MM.1S (cell line): ENCODE measurements around the gene ELMO1.

Experiments
- DNase-seq: peaks from one replicate; pipeline ENCODE4 v3.0.0-alpha.2; 2015
- H2AFZ ChIP-seq: fragments of 300-600 bp; sonication (generic); 2 replicates; pipeline ENCODE4 v1.6.0; 2016; ENCODE audit warnings: antibody characterized with exemption, low read length
- H3F3A ChIP-seq: fragments of 300-600 bp; sonication (generic); 2 replicates; pipeline ENCODE4 v1.6.1; 2016; ENCODE audit warnings: mild to moderate bottlenecking, antibody characterized with exemption, low read length, moderate library complexity, mixed read lengths; ENCODE audit not compliant: insufficient read depth
- H3K27ac ChIP-seq: fragments of 300-600 bp; sonication (generic); 2 replicates; pipeline ENCODE4 v1.5.1; 2016; ENCODE audit warnings: mild to moderate bottlenecking, low read length
- H3K27me3 ChIP-seq: fragments of 300-600 bp; sonication (generic); replicated peaks from 2 replicates; pipeline ENCODE4 v1.6.0; 2016; ENCODE audit warnings: low read length; ENCODE audit not compliant: insufficient read depth
- H3K36me3 ChIP-seq: fragments of 300-600 bp; sonication (generic); replicated peaks from 2 replicates; pipeline ENCODE4 v1.6.1; 2016; ENCODE audit warnings: mild to moderate bottlenecking, low read length, mixed read lengths; ENCODE audit not compliant: insufficient read depth
- H3K4me1 ChIP-seq: fragments of 300-600 bp; sonication (generic); 2 replicates; pipeline ENCODE4 v1.6.1; 2016; ENCODE audit warnings: low read length, mixed read lengths
- H3K4me2 ChIP-seq: fragments of 300-600 bp; sonication (generic); 2 replicates; pipeline ENCODE4 v1.6.0; 2016; ENCODE audit warnings: low read depth, low read length
- H3K4me3 ChIP-seq: fragments of 300-600 bp; sonication (generic); 2 replicates; pipeline ENCODE4 v1.5.1; 2016; ENCODE audit warnings: low read length, mixed read lengths
- H3K79me2 ChIP-seq: fragments of 300-600 bp; sonication (generic); 2 replicates; pipeline ENCODE4 v1.6.1; 2016; ENCODE audit warnings: mixed run types, low read length, mixed read lengths
- H3K9ac ChIP-seq: fragments of 300-600 bp; sonication (generic); 2 replicates; pipeline ENCODE4 v1.6.1; 2016; ENCODE audit warnings: low read length, mixed read lengths
- H3K9me2 ChIP-seq: fragments of 300-600 bp; sonication (generic); replicated peaks from 2 replicates; pipeline ENCODE4 v1.6.1; 2016; ENCODE audit warnings: mild to moderate bottlenecking, low read length, mixed read lengths; ENCODE audit not compliant: insufficient read depth
- H3K9me3 ChIP-seq: fragments of 300-600 bp; sonication (generic); replicated peaks from 2 replicates; pipeline ENCODE4 v1.6.1; 2016; ENCODE audit warnings: mild to moderate bottlenecking, low read length, mixed read lengths; ENCODE audit not compliant: insufficient read depth
- H4K20me1 ChIP-seq: fragments of 300-600 bp; sonication (generic); 2 replicates; pipeline ENCODE4 v1.6.1; 2016; ENCODE audit warnings: mild to moderate bottlenecking, low read length, moderate library complexity, mixed read lengths; ENCODE audit not compliant: insufficient read depth
- CTCF ChIP-seq: fragments of 300-600 bp; sonication (generic); IDR thresholded peaks from 2 replicates; pipeline ENCODE4 v1.5.1; 2016; ENCODE audit warnings: antibody characterized with exemption, low read length, mixed read lengths
- EZH2 ChIP-seq: fragments of 300-600 bp; sonication (generic); optimal IDR thresholded peaks from 2 replicates; pipeline ENCODE3; 2017; ENCODE audit warnings: low read depth, mild to moderate bottlenecking, antibody characterized with exemption, low read length, mixed read lengths
- EZH2phosphoT487 ChIP-seq: fragments of 300-600 bp; sonication (generic); IDR thresholded peaks from 2 replicates; pipeline ENCODE4 v1.6.1; 2018; ENCODE audit warnings: antibody characterized with exemption, low read length

The ELMO1 gene

GRCh38 chr7:37009125-37009675 is 439.5 kb downstream of the ELMO1 start:
- no peak overlapping the region for H3K4me2 ChIP-seq
- H3K9me2 ChIP-seq, result no peaks in the 10 kb centered on the region
- no peak for TF ChIP-seq CTCF
- TF ChIP-seq EZH2phosphoT487, result no peak
- no peak for TF ChIP-seq EZH2
- no peaks in the 10 kb centered on the region for H3K27me3 ChIP-seq
- H3K4me3 ChIP-seq, result no peak overlapping the region
- H3K9me3 ChIP-seq, result no peaks in the 10 kb centered on the region
- no peak overlapping the region for H2AFZ ChIP-seq
- no peaks in the 10 kb centered on the region for H4K20me1 ChIP-seq
- no peaks in the 10 kb centered on the region for H3K4me1 ChIP-seq
- 0 out of 2 replicates have a peak, but pooled peaks cover 3% of the 10 kb centered on the region for H3K79me2 ChIP-seq
- no peak for DNase-seq
- no peak overlapping the region for H3K9ac ChIP-seq
- H3F3A ChIP-seq, result no peaks in the 10 kb centered on the region
- 0 out of 2 replicates have a peak, but pooled peaks cover 3% of the 10 kb centered on the region for H3K36me3 ChIP-seq
- no peak overlapping the region for H3K27ac ChIP-seq

- Histone ChIP-seq H3K36me3 (0 out of 2 replicates have a peak, but pooled peaks cover 4% of the 10 kb centered on the region), H3K4me2 (no peak overlapping the region), H3K4me1 (no peaks in the 10 kb centered on the region), H3K79me2 (0 out of 2 replicates have a peak, but pooled peaks cover 5% of the 10 kb centered on the region), H2AFZ (no peak overlapping the region), H3K27me3 (no peaks in the 10 kb centered on the region), H3K9ac (no peak overlapping the region), H3K9me3 (no peaks in the 10 kb centered on the region), H4K20me1 (no peaks in the 10 kb centered on the region), H3K27ac (no peak overlapping the region), H3K9me2 (no peaks in the 10 kb centered on the region), H3K4me3 (no peak overlapping the region), H3F3A (no peaks in the 10 kb centered on the region)
- DNase-seq, result no peak
- TF ChIP-seq CTCF, result no peak
- no peak for TF ChIP-seq EZH2phosphoT487
- TF ChIP-seq EZH2, result no peak
These were observed 441.0 kb downstream of the ELMO1 start for GRCh38 chr7:37007691-37008090.

- TF ChIP-seq EZH2phosphoT487, result no peak
- TF ChIP-seq CTCF, result no peak
- no peak for TF ChIP-seq EZH2
These were observed 441.4 kb downstream of the ELMO1 start for GRCh38 chr7:37007268-37007667.

More at GRCh38 chr7:37007268-37007667, 441.4 kb downstream of the ELMO1 start:
- Histone ChIP-seq H3K4me2 (no peak overlapping the region), H2AFZ (no peak overlapping the region), H4K20me1 (no peaks in the 10 kb centered on the region), H3K9me3 (no peaks in the 10 kb centered on the region), H3K36me3 (0 out of 2 replicates have a peak, but pooled peaks cover 7% of the 10 kb centered on the region), H3K27ac (no peak overlapping the region), H3K27me3 (no peaks in the 10 kb centered on the region), H3K79me2 (peaks cover 8% of the 10 kb centered on the region), H3F3A (no peaks in the 10 kb centered on the region), H3K4me3 (no peak overlapping the region), H3K9me2 (no peaks in the 10 kb centered on the region), H3K9ac (no peak overlapping the region), H3K4me1 (no peaks in the 10 kb centered on the region)
- DNase-seq, result no peak
